SK-N-MC (cell line): ENCODE results near the gene DCAF17.

ENCODE experiments used
- EZH2 ChIP-seq: fragments of 200-600 bp; sonication (generic); IDR thresholded peaks from one replicate; pipeline ENCODE4 v1.6.1; 2017; ENCODE audit warnings: antibody characterized with exemption
- FOXP2 ChIP-seq: optimal IDR thresholded peaks from 2 replicates; pipeline ENCODE3; 2011; ENCODE audit warnings: mild to moderate bottlenecking, moderate library complexity; ENCODE audit not compliant: insufficient read depth; ENCODE audit errors: extremely low read length, control extremely low read depth
- POLR2AphosphoS5 ChIP-seq: IDR thresholded peaks from 2 replicates; pipeline ENCODE4 v1.6.1; 2012; ENCODE audit warnings: mild to moderate bottlenecking, low read depth, low read length, borderline replicate concordance

DNA sequence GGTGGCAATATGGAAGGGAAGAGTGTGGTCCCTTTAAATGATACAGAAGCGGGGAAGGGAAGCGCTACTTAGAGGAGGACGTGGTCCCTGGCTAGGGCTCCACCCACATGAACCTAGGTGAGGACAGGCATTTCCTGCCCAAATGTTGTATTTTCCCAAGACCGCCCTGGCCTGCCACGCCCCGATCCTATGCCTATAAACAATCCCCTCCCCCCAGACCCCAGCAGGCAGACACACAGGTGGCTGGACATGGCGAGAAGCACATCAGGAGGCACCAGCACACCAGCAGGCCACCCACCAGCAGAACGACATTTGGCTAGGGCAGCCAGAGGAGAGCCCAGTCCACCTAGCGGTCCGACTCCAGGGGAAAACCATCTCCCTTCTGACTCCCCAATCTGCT is 47.4 kb upstream of the DCAF17 start:
- TF ChIP-seq EZH2 (no peak), FOXP2 (no peak), POLR2AphosphoS5 (no peak)
